ENCODE measurements around the gene SMOC2. TPM values are rescaled to one million over a fixed set of nuclear protein-coding genes. Genes with fewer than 3 reads are reported as not detected.

SMOC2 gene
- total RNA-seq, 4 donors from 2014 or later = 74.7 to 139 (median 118) TPM

DNA sequence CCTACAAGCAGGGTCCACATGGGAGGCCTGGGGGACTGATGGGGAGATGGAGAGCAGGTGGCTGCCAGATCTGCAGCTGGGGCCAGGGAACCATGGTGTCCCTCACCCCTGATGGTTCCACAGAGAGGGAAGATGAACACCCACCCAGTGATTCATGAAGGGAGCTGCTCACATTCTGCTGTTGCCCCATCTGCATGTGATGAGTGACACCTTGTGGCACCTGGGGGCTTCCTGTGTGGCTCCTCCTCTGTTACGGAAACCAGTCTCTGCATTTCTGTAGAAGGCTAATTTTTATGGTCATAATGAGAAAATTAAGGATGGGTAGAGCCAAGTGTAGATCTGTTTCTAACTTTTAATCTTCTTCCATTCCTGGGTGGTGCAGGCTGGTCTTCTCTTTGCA, 217.1 kb downstream of the SMOC2 start:
- H3K9me3 ChIP-seq = peaks cover 0 to 9% (median 0%) of the 10 kb centered on the region in 4 donors
- no peak overlapping the region for H3K27ac ChIP-seq
- no peak overlapping the region for H3K4me3 ChIP-seq
- peaks cover 0 to 6% (median 0%) of the 10 kb centered on the region in 3 donors for H3K36me3 ChIP-seq
- H3K27me3 ChIP-seq = no peaks in the 10 kb centered on the region
- TF ChIP-seq EP300 (IDR thresholded peaks at IDR 0.05) (no peak), POLR2A (IDR thresholded peaks at IDR 0.05) (no peak)
- TF ChIP-seq, protein P1, sequence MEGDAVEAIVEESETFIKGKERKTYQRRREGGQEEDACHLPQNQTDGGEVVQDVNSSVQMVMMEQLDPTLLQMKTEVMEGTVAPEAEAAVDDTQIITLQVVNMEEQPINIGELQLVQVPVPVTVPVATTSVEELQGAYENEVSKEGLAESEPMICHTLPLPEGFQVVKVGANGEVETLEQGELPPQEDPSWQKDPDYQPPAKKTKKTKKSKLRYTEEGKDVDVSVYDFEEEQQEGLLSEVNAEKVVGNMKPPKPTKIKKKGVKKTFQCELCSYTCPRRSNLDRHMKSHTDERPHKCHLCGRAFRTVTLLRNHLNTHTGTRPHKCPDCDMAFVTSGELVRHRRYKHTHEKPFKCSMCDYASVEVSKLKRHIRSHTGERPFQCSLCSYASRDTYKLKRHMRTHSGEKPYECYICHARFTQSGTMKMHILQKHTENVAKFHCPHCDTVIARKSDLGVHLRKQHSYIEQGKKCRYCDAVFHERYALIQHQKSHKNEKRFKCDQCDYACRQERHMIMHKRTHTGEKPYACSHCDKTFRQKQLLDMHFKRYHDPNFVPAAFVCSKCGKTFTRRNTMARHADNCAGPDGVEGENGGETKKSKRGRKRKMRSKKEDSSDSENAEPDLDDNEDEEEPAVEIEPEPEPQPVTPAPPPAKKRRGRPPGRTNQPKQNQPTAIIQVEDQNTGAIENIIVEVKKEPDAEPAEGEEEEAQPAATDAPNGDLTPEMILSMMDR (IDR thresholded peaks at IDR 0.05) = no peak
- no peak for DNase-seq (ENCODE audit: low spot score in 2 of 2)
- H3K4me1 ChIP-seq = no peaks in the 10 kb centered on the region
- 100% methylated on average over 1 of the region's 1 CpG for WGBS, 2 donors

DNA sequence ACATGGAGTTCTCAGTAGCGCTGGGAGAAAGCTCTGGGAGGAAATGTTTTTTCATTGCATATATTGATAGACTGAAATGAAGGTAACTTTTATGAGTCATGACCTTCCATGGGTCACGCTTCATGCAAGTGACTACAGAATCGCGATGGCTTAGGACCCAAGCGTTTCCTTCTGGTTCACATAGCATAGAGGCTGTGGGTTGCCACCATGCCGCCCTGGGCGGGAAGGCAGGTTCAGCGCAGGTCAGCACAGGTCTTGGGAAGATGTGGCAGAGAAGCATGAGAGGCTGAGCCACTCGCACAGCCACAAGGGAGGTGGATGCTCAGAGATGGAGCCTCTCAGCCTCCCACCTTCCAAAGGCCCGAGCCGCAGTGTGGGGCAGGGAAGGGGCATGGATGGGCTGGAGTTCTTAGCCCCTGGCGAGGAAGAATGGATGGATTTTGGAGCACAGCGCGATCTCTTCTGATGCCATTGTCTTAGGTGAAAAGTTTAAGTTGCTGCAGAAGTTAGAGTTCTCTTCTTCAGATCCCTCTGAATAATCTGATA, 219.5 kb downstream of the SMOC2 start:
- DNase-seq (ENCODE audit: low spot score in 2 of 2) = no peak
- Histone ChIP-seq H3K9me3 (peaks cover 0 to 9% (median 0%) of the 10 kb centered on the region in 4 donors), H3K4me1 (no peaks in the 10 kb centered on the region), H3K27ac (no peak overlapping the region), H3K36me3 (peaks cover 0 to 6% (median 0%) of the 10 kb centered on the region in 3 donors), H3K27me3 (no peaks in the 10 kb centered on the region), H3K4me3 (no peak overlapping the region)
- TF ChIP-seq, protein P1 (IDR thresholded peaks at IDR 0.05) = no peak
- TF ChIP-seq EP300 (IDR thresholded peaks at IDR 0.05) (no peak), POLR2A (IDR thresholded peaks at IDR 0.05) (no peak)
- WGBS, 2 donors = 94 to 95% methylated on average over 14 of the region's 14 CpGs

DNA sequence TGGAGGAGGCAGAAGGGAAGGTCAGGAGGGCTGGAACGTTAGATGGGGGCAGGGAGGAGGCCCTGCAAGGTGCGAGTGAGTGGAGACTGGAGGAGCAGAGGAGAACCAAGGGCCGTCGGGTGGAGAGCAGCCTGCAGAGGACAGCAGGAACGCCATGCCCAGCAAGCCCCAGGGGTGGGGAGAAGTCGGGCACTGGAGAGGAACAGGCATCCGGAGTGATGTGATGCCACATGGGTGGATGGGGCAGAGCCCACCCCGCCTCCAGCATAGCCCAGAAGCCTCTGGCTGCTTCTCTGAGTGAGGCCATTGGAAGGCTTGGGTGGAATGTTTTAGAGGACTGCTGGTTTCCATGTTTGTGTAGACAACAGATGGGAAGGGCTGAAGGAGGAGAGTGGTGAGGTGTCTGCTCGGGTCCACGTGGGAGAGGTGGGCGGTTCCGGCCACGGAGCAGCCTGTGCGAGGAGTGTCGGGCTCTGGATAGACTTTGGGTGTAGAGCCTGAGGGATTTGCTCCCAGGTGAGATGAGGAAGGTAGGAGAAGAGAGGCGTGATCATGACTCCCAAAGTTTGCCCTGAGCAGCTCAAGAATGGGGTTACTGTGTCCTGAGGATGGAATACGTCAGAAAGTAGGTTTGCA, 221.4 kb downstream of the SMOC2 start:
- H3K9me3 ChIP-seq = peaks cover 0 to 7% (median 0%) of the 10 kb centered on the region in 4 donors
- TF ChIP-seq POLR2A (IDR thresholded peaks at IDR 0.05) (no peak), EP300 (IDR thresholded peaks at IDR 0.05) (no peak)
- TF ChIP-seq, protein P1 (IDR thresholded peaks at IDR 0.05) = no peak
- peaks cover 0 to under 1% (median 0%) of the 10 kb centered on the region in 3 donors for H3K36me3 ChIP-seq
- WGBS, 2 donors = 87 to 92% methylated on average over 17 of the region's 17 CpGs
- no peak overlapping the region for H3K27ac ChIP-seq
- DNase-seq (ENCODE audit: low spot score in 2 of 2) = no peak
- no peak overlapping the region for H3K4me3 ChIP-seq
- H3K4me1 ChIP-seq = no peaks in the 10 kb centered on the region
- H3K27me3 ChIP-seq = peaks cover 0 to 5% of the 10 kb centered on the region in 2 donors

DNA sequence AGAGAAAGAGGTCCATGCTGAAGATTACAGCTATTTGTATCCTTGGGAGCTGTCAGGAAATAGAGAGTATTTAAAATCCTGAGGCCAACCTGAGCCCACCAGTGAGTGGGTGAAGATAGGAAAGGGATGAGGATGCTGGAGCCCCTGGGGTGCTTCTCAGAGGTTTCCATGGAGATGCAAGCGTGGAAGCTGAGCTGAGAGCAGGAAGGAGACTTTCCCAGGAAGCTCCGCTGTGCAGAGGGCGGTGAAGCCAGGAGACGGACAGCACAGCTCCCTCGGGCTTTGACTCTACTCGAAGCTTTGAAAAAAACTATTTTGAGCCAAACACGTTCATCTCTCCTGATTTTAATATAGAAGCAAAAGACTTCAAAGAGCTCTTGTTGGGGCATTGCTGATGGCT, 222.1 kb downstream of the SMOC2 start:
- no peaks in the 10 kb centered on the region for H3K36me3 ChIP-seq
- peaks cover 0 to under 1% (median 0%) of the 10 kb centered on the region in 4 donors for H3K9me3 ChIP-seq
- no peak overlapping the region for H3K27ac ChIP-seq
- H3K27me3 ChIP-seq = peaks cover 0 to 5% of the 10 kb centered on the region in 2 donors
- H3K4me1 ChIP-seq = no peaks in the 10 kb centered on the region
- WGBS, 2 donors = 47 to 56% methylated on average over 7 of the region's 7 CpGs
- H3K4me3 ChIP-seq = no peak overlapping the region
- TF ChIP-seq, protein P1 (IDR thresholded peaks at IDR 0.05) = no peak
- TF ChIP-seq POLR2A (IDR thresholded peaks at IDR 0.05) (no peak), EP300 (IDR thresholded peaks at IDR 0.05) (no peak)
- DNase-seq (ENCODE audit: low spot score in 2 of 2) = no peak

DNA sequence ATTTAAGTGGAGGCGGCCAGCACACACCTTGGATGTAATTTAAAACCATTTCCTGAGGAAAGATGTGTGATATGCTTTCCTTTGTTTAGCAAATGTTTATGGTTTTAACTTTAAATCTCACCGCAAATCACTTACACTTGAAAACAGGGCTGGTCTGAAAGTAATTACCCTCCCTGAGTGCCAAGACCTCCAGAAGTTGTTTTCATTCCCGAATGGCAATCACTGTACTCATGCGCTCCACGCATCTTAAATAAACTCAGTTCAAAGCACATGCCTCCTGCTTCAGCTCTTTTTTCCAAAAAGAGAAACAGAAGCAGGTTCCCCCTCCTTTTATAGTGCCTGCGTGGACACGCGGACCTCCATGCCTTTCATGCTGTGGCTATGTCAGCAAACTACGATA, 224.0 kb downstream of the SMOC2 start:
- WGBS, 2 donors = 68 to 77% methylated on average over 9 of the region's 9 CpGs
- Histone ChIP-seq H3K36me3 (no peaks in the 10 kb centered on the region), H3K27ac (no peak overlapping the region), H3K4me3 (no peak overlapping the region), H3K27me3 (peaks cover 0 to 5% of the 10 kb centered on the region in 2 donors), H3K9me3 (no peaks in the 10 kb centered on the region), H3K4me1 (no peaks in the 10 kb centered on the region)
- TF ChIP-seq, protein P1 (IDR thresholded peaks at IDR 0.05) = no peak
- TF ChIP-seq EP300 (IDR thresholded peaks at IDR 0.05) = no peak
- TF ChIP-seq POLR2A (IDR thresholded peaks at IDR 0.05) = no peak
- DNase-seq (ENCODE audit: low spot score in 2 of 2) = no peak

Measured in tibial nerve (tissue), 4 donors.